HCEC 1CT (cell line): ENCODE measurements around the gene TPM2.

ENCODE experiments used
- DNase-seq: peaks from one replicate; pipeline ENCODE4 v3.0.0-alpha.2; 2017

Gene TPM2

DNA sequence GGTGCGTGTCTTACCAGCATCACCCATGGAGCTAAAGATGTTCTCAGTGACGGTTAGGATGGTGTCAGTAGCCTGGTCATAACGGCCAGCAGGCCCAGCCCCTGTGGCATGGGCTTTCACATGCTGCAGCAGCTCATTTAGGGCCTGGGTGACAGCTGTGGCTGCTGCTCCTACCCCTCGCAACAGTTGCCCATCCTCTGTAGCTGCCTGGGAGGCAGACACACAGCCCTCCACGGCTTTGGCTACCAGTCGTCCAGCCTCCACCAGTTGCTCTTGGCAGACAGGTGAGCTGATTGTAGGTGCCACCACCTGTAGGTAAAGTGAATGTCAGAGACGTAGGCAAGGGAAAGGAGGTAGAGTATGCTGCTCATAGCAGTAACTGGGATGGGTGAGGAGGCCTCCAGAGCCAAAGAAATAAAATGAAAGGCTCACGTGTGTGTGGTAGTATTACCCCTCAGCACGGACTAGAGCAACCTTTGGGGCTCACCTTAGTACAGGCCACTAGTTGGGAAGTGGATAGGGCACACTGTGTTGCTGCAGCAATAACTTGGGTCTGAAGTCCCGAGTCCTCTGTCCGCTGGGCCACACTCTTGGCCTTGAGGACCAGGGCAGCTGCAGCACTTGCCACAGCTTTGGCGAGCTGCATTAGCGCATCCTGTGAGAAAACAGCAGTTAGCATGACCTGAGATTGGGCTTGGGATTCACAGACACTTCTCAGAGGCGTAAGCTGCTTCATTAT lies 27.6 kb upstream of the TPM2 start:
- no peak for DNase-seq

GRCh38 chr9:35716230-35716629 lies 26.5 kb upstream of the TPM2 start:
- peak; percentile 11 for DNase-seq

DNA sequence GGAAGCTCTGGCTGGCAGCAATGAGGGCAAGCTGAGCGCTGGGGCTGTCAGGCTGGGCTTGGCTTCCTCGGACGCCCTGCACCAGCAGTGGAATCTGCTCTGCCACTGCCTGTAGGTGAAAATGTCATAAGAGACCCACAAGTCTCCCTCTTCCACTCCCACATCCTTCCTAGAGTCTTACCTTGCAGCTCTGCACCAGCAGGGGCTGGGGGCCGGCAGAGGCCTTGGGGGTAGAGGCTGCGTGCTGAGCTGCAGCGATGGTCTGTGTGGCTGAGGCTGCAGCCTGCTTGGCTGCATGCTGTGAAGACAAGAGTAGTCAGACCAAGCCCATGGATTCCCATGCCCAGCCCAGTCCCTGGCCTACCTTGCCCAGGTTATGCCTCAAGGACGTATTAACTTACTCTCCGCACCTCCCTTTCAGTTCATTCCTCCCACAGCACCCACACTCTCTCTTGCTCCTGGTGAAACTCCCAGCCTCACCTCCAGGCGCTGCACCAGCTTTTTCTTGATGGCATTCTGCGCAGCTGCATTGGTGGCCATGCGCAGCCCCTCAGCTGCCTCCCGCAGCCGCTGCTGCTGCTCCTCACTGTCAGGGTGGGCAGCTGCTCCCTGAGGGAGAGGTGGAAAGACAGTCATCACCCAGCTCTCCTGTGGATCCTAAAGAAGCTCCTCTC lies 25.0 kb upstream of the TPM2 start:
- DNase-seq, result no peak

DNA sequence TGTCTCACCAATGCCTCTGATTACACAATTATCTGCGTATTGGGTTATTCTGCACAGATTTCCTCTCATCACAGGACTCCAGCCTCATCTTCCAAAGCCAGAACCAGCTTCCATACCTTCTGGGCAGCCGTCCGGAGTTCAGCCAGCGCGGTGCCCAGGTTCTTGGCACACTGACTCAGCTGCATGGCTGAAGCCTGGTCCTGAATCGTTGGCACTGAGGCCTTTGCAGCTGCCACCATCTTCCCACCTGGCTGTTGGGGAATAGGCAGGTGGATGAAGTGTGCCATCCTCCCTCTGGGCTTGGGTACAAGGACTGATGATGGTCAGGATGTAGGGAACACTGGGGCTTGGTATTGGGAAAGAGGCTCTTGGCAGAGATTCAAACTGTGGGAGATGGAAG lies 24.4 kb upstream of the TPM2 start:
- no peak for DNase-seq

GRCh38 chr9:35713578-35713977 lies 23.9 kb upstream of the TPM2 start:
- no peak for DNase-seq

GRCh38 chr9:35712762-35713400 lies 23.2 kb upstream of the TPM2 start:
- DNase-seq, result no peak

DNA sequence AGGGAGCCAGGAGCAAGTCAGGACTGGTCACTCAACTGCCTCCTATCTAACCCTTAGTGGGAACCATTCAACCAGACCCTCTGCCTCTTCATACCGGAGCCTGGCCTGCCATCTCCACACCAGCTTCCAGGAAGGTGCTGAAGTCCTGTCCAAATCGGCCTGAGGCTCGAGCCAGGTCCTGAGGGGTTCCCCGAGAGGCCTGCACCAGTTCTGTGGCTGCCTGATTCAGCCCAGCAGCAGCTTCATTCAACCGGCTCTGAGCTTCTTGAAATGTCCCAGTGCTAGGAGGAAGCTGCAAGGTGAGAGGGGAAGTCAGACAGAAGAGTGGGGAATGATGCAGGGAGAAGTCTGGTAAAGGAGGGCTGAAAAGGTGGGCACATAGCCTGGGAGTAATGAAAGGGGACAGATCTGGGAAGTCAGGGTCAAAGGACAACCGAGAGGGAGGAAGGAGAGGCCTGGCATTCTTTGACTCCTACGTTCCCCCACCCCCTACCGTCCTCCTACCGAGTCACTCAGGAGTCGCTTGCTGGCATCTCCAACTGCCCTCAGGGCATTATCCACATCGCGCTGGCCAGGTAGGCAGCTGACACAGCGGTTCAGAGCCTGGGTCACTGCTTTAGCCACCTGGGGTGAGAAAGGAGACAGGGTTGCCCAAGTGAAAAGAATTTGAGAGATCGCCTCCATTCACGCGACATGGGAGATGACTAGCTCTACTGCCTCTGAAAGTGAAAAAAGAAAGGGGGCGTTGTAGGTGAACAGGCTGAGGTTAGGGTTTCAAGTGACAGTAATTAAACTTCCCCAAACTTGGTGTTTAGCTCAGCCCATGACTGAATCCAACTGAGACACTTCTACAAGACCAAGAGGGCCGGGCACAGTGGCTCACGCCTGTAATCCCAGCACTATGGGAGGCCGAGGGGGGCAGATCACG lies 22.0 kb upstream of the TPM2 start:
- no peak for DNase-seq

GRCh38 chr9:35710818-35711500 lies 21.2 kb upstream of the TPM2 start:
- no peak for DNase-seq

- no peak for DNase-seq
Observed at GRCh38 chr9:35708146-35708545, 18.4 kb upstream of the TPM2 start.

- DNase-seq, result no peak
Observed at GRCh38 chr9:35706951-35707350, 17.2 kb upstream of the TPM2 start.

- DNase-seq, result no peak
Observed at GRCh38 chr9:35705836-35706430, 16.2 kb upstream of the TPM2 start.

GRCh38 chr9:35705372-35705771 lies 15.6 kb upstream of the TPM2 start:
- DNase-seq, result no peak

DNA sequence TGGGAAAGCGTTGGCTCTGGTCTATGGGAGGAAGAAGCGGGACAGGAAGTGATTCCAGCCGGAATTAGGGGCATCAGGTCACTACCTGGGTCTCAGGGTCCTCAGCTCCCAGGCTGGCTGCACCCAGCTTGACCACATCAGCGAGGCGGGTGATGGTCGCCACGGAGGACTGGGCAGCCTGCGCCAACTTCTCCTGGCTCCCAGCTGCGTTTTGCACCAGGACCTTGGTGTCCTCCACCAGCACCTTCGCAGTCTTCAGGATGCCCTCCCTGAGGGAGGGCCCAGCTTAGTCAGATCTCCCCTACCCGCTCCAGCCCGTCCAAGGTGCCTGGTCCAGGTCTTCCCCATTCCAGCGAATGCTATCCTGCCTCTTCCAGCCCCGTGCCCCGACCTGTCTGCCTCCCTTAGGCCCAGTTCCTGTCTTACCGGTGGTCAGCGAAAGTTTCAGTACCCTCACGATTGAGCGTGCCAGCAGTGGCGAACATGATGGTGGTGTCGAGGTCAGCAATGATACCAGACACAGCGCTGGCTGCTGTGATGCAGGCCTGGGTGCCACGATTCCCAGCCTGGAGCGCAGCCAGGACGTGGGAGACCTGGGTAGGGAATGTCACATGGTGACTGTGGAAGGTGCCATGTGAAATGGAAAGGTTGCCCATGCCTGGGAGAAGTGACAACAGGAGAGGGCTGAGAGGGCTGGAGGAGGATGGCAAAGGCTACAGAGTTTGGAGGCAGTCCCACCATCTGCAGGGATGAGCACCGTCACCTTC lies 14.4 kb upstream of the TPM2 start:
- DNase-seq, result no peak

- no peak for DNase-seq
Observed at GRCh38 chr9:35702696-35703095, 13.0 kb upstream of the TPM2 start.

DNA sequence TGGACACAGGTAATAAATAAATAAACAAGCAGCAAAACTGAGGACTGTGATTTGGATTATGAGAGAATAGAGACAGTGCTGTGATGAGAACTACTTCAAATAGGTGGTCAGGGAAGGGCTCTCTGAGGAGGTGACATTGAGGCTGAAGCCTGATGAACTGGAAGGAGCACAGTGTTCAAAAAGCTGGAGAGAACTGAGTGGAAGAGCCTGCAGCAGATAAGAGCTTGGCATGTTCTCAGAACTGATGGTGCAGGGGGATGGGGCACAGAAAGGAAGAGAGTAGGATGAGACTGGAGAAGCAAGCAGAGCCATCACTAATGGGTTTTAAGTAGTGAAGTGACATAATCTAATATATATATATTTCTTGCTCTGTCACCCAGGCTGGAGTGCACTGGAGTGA lies 11.2 kb upstream of the TPM2 start:
- DNase-seq, result no peak

DNA sequence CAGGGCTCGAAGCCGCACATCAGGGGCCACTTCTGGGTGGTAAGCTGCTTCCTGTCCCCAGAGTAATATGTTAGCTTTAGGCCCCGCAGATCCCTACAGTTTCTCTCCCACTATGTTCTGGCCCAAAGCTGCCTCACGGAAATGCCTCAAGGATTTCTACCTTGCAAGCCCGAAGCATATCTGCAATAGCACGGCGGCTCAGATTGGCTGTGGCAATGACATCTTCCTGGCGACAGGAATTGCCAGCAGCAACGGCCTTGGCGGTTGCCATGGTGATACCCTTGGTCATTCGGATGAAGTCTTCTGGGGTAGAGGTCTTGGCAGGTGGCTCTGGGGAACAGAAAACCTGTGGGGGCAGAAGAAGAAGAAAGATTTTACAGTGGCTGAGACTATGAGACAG lies 10.3 kb upstream of the TPM2 start:
- DNase-seq, result no peak

DNA sequence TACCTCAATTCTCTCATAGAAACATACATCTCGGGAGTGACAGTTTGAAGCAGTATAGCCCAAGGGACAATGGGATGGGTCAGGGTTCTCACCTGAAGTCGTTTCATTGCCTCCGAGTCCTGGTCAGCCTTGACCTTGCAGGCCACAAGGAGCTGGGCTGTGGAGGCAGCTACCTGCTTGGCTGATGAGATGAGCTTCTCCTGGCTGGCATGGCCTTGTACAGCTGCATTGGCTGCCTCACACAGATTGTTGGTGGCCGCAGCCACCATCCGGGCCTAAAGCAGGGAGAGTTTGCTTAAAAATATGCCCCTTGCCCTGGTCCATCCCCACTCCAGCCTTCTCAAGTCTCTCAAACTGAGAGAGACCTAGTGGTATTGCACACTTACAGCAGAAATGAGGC lies 8.5 kb upstream of the TPM2 start:
- no peak for DNase-seq

DNA sequence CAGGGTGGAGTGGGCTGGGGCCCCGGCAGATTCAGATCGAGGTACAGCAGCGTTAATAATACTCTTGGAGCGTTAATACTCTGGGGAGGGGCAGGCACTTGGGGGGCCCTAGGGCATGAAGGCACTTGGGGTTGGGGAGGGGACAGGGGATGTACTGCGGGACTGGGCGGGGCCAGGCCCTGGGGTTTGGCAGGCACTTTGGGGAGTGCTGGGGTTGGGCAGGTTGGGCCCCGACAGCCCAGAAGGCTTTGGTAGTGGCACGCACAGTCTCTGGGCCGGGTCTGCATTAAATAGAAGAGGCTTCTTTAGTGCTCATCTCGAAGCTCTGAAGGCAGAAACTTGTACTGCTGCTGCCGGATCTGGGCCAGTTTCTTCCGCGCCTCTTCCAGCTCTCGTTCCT lies 7.8 kb upstream of the TPM2 start:
- no peak for DNase-seq

- DNase-seq, result peak; percentile 63
Observed at GRCh38 chr9:35696520-35697215, 6.9 kb upstream of the TPM2 start.

DNA sequence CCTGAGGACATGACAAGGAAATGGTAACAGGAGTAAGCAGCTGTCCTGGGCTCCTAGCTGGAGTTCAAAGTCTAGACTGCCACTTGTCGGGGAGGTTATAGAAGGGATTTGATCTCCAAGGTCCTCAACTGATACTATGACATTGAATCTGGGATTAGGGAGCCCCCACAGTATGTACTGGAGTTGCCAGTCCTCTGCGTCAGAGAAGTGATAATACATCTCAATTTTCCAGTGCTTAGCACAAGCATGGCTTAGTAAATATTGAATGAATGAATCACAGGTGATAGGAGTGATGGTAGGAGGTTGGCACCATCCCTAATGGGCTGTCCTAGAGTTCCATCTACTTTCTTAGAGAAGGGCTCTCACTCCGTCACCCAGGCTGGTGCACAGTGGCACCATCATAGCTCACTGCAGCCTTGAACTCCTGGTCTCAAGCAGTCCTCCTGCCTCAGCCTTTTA lies 6.2 kb upstream of the TPM2 start:
- DNase-seq, result no peak
